ENCODE results near the gene ACE. TPM values are rescaled to one million over a fixed set of nuclear protein-coding genes. Genes with fewer than 3 reads are reported as not detected.

The ACE gene
- total RNA-seq, 1 experiment from 2014 or later = 4.5 TPM

- intact Hi-C loops (cut with micrococcal nuclease; ENCODE audit: unreplicated experiment) (no loop called here), in situ Hi-C loops (cut with HindIII; ENCODE audit: low pct_unique_long_range_greater_than_20kb, low sequenced_read_pairs) (no loop called here)
- TF ChIP-seq TCF7L2 (IDR thresholded peaks at IDR 0.05; ENCODE audit: low read depth, low read length) = no peak
- TF ChIP-seq, protein P1, sequence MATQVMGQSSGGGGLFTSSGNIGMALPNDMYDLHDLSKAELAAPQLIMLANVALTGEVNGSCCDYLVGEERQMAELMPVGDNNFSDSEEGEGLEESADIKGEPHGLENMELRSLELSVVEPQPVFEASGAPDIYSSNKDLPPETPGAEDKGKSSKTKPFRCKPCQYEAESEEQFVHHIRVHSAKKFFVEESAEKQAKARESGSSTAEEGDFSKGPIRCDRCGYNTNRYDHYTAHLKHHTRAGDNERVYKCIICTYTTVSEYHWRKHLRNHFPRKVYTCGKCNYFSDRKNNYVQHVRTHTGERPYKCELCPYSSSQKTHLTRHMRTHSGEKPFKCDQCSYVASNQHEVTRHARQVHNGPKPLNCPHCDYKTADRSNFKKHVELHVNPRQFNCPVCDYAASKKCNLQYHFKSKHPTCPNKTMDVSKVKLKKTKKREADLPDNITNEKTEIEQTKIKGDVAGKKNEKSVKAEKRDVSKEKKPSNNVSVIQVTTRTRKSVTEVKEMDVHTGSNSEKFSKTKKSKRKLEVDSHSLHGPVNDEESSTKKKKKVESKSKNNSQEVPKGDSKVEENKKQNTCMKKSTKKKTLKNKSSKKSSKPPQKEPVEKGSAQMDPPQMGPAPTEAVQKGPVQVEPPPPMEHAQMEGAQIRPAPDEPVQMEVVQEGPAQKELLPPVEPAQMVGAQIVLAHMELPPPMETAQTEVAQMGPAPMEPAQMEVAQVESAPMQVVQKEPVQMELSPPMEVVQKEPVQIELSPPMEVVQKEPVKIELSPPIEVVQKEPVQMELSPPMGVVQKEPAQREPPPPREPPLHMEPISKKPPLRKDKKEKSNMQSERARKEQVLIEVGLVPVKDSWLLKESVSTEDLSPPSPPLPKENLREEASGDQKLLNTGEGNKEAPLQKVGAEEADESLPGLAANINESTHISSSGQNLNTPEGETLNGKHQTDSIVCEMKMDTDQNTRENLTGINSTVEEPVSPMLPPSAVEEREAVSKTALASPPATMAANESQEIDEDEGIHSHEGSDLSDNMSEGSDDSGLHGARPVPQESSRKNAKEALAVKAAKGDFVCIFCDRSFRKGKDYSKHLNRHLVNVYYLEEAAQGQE (IDR thresholded peaks at IDR 0.05; ENCODE audit: insufficient read depth in 1 of 2, low read depth in 2 of 2, low read length in 1 of 2) = no peak
- no peak for TF ChIP-seq SIN3A (IDR thresholded peaks at IDR 0.05; ENCODE audit: borderline replicate concordance, insufficient read depth, low read depth, low read length)
- no peak for TF ChIP-seq POLR2AphosphoS5 (IDR thresholded peaks at IDR 0.05; ENCODE audit: low read depth, low read length)
- TF ChIP-seq, protein P2, sequence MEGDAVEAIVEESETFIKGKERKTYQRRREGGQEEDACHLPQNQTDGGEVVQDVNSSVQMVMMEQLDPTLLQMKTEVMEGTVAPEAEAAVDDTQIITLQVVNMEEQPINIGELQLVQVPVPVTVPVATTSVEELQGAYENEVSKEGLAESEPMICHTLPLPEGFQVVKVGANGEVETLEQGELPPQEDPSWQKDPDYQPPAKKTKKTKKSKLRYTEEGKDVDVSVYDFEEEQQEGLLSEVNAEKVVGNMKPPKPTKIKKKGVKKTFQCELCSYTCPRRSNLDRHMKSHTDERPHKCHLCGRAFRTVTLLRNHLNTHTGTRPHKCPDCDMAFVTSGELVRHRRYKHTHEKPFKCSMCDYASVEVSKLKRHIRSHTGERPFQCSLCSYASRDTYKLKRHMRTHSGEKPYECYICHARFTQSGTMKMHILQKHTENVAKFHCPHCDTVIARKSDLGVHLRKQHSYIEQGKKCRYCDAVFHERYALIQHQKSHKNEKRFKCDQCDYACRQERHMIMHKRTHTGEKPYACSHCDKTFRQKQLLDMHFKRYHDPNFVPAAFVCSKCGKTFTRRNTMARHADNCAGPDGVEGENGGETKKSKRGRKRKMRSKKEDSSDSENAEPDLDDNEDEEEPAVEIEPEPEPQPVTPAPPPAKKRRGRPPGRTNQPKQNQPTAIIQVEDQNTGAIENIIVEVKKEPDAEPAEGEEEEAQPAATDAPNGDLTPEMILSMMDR (IDR thresholded peaks at IDR 0.05) = no peak
- DNase-seq (ENCODE audit: low read depth, low spot score) (no peak), ATAC-seq (no peak)
- no peak overlapping the region for H3K4me3 ChIP-seq (ENCODE audit: low read depth in 2 of 2, low read length in 2 of 2)
- H3K4me1 ChIP-seq (ENCODE audit: control insufficient read depth, insufficient read depth, low read length) = peaks cover 10% of the 10 kb centered on the region
- POLR2A ChIA-PET = no interaction called here
- H3K27ac ChIP-seq (ENCODE audit: low read length) = no peak overlapping the region
- CTCF ChIA-PET = interaction anchor here (1.1 kb wide), 1 partner anchor 15 kb away, joined by 3 read pairs; no protein-coding TSS in a partner anchor
- no TSS peak for BruUV-seq (replicated peaks)
- no peaks in the 10 kb centered on the region for H3K27me3 ChIP-seq (ENCODE audit: control insufficient read depth, insufficient read depth, low read length)
- H3K36me3 ChIP-seq (ENCODE audit: control insufficient read depth, insufficient read depth, low read length) = no peaks in the 10 kb centered on the region
- H3K9me3 ChIP-seq (ENCODE audit: control insufficient read depth, insufficient read depth, low read depth, low read length) = no peaks in the 10 kb centered on the region
Observed at GRCh38 chr17:63450551-63450950, 26.3 kb upstream of the ACE start.

- no TSS peak for BruUV-seq (replicated peaks)
- no peak for ATAC-seq
- no peak for DNase-seq (ENCODE audit: low read depth, low spot score)
- intact Hi-C loops (cut with micrococcal nuclease; ENCODE audit: unreplicated experiment) (no loop called here), in situ Hi-C loops (cut with HindIII; ENCODE audit: low pct_unique_long_range_greater_than_20kb, low sequenced_read_pairs) (no loop called here)
- H3K27ac ChIP-seq (ENCODE audit: low read length) = no peak overlapping the region
- H3K27me3 ChIP-seq (ENCODE audit: control insufficient read depth, insufficient read depth, low read length) = no peaks in the 10 kb centered on the region
- no peak overlapping the region for H3K4me3 ChIP-seq (ENCODE audit: low read depth in 2 of 2, low read length in 2 of 2)
- H3K36me3 ChIP-seq (ENCODE audit: control insufficient read depth, insufficient read depth, low read length) = no peaks in the 10 kb centered on the region
- TF ChIP-seq, protein P2 (IDR thresholded peaks at IDR 0.05) = no peak
- TF ChIP-seq POLR2AphosphoS5 (IDR thresholded peaks at IDR 0.05; ENCODE audit: low read depth, low read length) (no peak), SIN3A (IDR thresholded peaks at IDR 0.05; ENCODE audit: borderline replicate concordance, insufficient read depth, low read depth, low read length) (no peak), TCF7L2 (IDR thresholded peaks at IDR 0.05; ENCODE audit: low read depth, low read length) (no peak)
- TF ChIP-seq, protein P1 (IDR thresholded peaks at IDR 0.05; ENCODE audit: insufficient read depth in 1 of 2, low read depth in 2 of 2, low read length in 1 of 2) = no peak
- ChIA-PET CTCF (no interaction called here), POLR2A (no interaction called here)
- peaks cover 10% of the 10 kb centered on the region for H3K4me1 ChIP-seq (ENCODE audit: control insufficient read depth, insufficient read depth, low read length)
- H3K9me3 ChIP-seq (ENCODE audit: control insufficient read depth, insufficient read depth, low read depth, low read length) = no peaks in the 10 kb centered on the region
Observed at GRCh38 chr17:63451150-63451549, 25.7 kb upstream of the ACE start.
